Testis (tissue), 3 donors: ENCODE data around the gene NFIA. TPM values are rescaled to one million over a fixed set of nuclear protein-coding genes. Genes with fewer than 3 reads are reported as not detected.

Experiments used
- DNase-seq: peaks from one replicate; pipeline ENCODE4 v3.0.0-alpha.2; 2019
- H3K27ac ChIP-seq, 2 donors: fragments of 200-600 bp; sonication (generic); one replicate each; pipeline ENCODE4 v1.5.1; 2019
- H3K27me3 ChIP-seq: fragments of 200-600 bp; sonication (generic); one replicate; pipeline ENCODE4 v1.5.1; 2019
- H3K36me3 ChIP-seq: fragments of 200-600 bp; sonication (generic); one replicate; pipeline ENCODE4 v1.5.1; 2017; ENCODE audit warnings: low read depth; ENCODE audit errors: missing control alignments
- H3K4me1 ChIP-seq: fragments of 200-600 bp; sonication (generic); one replicate; pipeline ENCODE4 v1.5.1; 2019
- H3K4me3 ChIP-seq, 2 donors: fragments of 200-600 bp; sonication (generic); one replicate each; pipeline ENCODE4 v1.5.1; 2017 to 2019
- H3K9me3 ChIP-seq: fragments of 200-600 bp; sonication (generic); one replicate; pipeline ENCODE4 v1.5.1; 2017
- POLR2A ChIP-seq: fragments of 450-650 bp; IDR thresholded peaks from one replicate; pipeline ENCODE4 v1.6.1; 2017; ENCODE audit warnings: antibody characterized with exemption, mild to moderate bottlenecking, moderate library complexity
- WGBS, 2 donors: methylation state at CpG; one replicate each; pipeline ENCODE4 v1.1.5; 2018; 5-methylcytosine and 5-hydroxymethylcytosine counted together
- intact Hi-C: fragments of 100-400 bp; cut with DNase I; formaldehyde crosslinking; loops from one replicate; pipeline ENCODE4 v1.15.1; 2023; ENCODE audit warnings: low total_unique reads
- polyA plus RNA-seq: library from polyadenylated mRNA; stranded (reverse); fragments of 350-450 nt; fragmentation: Illumina TruSeq; extraction: RNeasy Lipid Tissue Mini Kit (QIAGEN cat#74804); gene quantifications from one replicate; pipeline ENCODE4 v1.2.3, GENCODE V29; 2014; ENCODE audit warnings: low read depth, low replicate concordance; ENCODE audit not compliant: insufficient read depth
- total RNA-seq, 2 donors: library from RNA; depleted of rRNA; stranded (reverse); fragments of >200 nt; gene quantifications; one replicate each; pipeline ENCODE4 v1.2.3, GENCODE V29; 2016
- TF ChIP-seq, protein P1 (sequence below), 3 experiments: fragments of 450-650 bp in 2 of 3; fragments of 200-600 bp in 1 of 3; sonication (generic) in 1 of 3; IDR thresholded peaks; one replicate each; pipeline ENCODE4 v1.5.1; 2016 to 2019; ENCODE audit warnings: antibody characterized with exemption in 3 of 3, mild to moderate bottlenecking in 2 of 3, moderate library complexity in 1 of 3

The NFIA gene
- total and polyA plus RNA-seq, 3 donors from 2014 or later = 11.6 to 78.9 (median 53.5) TPM

DNA sequence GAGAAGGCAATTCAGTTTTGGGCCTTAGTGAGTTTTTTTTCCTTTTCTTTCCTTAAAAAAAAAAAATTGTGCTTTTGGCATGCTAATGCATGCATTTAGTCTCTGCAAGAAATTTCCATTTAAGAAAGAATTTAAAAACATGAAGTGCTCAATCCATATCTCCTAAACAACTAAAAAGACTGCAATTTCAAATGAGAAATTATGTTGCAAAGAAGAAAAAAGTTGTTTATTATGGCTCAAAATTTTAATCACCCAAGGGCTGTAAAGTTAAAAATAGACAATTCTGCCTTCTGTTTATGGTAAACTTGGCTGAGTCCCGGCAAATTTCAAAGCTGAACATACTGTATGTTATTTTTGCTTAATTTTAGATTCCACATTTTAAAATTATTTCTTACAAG, 59.7 kb downstream of the NFIA start:
- intact Hi-C loops = no loop called here
- DNase-seq = no peak
- Histone ChIP-seq H3K36me3 (no peaks in the 10 kb centered on the region), H3K4me3 (no peak overlapping the region), H3K9me3 (no peaks in the 10 kb centered on the region), H3K27me3 (no peaks in the 10 kb centered on the region), H3K4me1 (peaks cover 19% of the 10 kb centered on the region), H3K27ac (peak overlapping the region in 1 of 2 donors; percentile 61)
- no peak for TF ChIP-seq POLR2A
- TF ChIP-seq, protein P1, sequence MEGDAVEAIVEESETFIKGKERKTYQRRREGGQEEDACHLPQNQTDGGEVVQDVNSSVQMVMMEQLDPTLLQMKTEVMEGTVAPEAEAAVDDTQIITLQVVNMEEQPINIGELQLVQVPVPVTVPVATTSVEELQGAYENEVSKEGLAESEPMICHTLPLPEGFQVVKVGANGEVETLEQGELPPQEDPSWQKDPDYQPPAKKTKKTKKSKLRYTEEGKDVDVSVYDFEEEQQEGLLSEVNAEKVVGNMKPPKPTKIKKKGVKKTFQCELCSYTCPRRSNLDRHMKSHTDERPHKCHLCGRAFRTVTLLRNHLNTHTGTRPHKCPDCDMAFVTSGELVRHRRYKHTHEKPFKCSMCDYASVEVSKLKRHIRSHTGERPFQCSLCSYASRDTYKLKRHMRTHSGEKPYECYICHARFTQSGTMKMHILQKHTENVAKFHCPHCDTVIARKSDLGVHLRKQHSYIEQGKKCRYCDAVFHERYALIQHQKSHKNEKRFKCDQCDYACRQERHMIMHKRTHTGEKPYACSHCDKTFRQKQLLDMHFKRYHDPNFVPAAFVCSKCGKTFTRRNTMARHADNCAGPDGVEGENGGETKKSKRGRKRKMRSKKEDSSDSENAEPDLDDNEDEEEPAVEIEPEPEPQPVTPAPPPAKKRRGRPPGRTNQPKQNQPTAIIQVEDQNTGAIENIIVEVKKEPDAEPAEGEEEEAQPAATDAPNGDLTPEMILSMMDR (IDR thresholded peaks at IDR 0.05) = no peak
- 24 to 42% methylated on average over 1 of the region's 1 CpG for WGBS, 2 donors

- Histone ChIP-seq H3K27me3 (no peaks in the 10 kb centered on the region), H3K27ac (peak overlapping the region in 1 of 2 donors; percentile 26), H3K4me3 (no peak overlapping the region), H3K4me1 (peaks cover 19% of the 10 kb centered on the region), H3K36me3 (no peaks in the 10 kb centered on the region), H3K9me3 (no peaks in the 10 kb centered on the region)
- 74 to 88% methylated on average over 8 to 11 of the region's 11 CpGs for WGBS, 2 donors
- TF ChIP-seq, protein P1 (IDR thresholded peaks at IDR 0.05) = no peak
- no peak for TF ChIP-seq POLR2A
- DNase-seq = no peak
- intact Hi-C loops = no loop called here
These were observed 60.6 kb downstream of the NFIA start for GRCh38 chr1:61142726-61143500.

DNA sequence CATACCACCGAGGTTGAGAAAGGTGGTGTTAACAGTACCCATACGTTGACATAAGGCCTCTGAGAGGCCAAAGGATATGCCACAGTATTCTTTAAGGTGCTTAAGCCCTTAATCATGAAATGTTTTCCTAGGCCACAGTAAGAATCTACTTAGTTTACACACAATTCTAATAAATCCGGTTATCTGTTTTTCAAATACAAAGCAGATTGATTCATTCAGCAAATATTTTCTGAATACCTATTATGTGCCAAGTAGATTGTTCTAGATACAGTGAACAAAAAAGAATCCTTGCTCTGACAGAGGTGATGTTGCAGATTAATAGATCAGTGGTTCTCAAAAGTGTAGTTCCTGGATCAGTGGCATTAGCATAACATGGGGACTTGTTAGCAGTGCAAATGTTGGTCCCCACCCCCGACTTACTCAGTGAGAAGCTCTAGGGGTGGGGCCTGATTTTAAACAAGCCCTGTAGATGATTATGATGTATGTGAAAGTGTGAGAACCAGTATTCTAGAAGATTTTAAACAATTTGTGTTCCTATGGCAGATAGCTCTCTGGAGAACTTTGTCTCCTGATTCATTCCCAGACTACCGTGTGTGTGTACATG, 61.6 kb downstream of the NFIA start:
- no peak overlapping the region for H3K27ac ChIP-seq

DNA sequence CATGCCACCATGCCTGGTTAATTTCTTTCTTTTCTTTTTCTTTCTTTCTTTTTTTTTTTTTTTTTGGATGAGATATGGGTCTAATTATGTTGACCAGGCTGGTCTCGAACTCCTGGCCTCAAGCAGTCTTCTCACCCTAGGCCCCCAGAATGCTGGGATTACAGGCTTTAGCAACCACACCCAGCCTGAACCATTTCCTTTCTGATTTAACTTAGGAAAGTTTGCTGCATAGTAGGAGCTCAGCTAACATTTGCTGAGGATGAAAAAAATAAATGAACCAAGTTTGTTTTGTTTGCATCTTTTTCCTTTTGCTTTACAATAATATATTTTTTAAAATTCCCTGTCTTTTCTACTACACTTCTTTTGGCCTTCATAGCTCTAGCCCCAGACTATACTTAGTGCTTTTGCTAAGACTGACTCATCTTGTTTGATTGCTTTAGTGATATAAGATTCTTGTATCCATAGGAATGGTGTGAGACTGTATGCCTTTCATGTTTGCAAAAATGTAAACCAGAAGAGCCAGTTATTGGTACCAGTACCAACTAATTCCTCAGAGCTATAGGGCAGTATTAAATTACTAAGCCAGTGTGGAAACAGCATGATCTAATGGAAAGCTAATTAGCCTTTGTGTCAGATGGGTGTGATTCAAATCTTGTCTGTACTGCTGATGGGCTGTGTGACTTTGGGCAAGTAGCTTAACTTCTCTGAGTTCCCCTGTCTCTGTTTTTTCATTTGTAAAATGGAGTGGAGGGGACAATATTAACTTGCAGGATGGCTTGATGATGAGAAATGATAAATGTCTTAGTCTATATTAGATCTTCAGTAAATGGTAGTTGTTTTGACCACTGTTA, 66.9 kb downstream of the NFIA start:
- H3K9me3 ChIP-seq = no peaks in the 10 kb centered on the region
- H3K27me3 ChIP-seq = no peaks in the 10 kb centered on the region
- 87 to 91% methylated on average over 1 of the region's 1 CpG for WGBS, 2 donors
- intact Hi-C loops = no loop called here
- H3K36me3 ChIP-seq = no peaks in the 10 kb centered on the region
- peaks cover 5% of the 10 kb centered on the region for H3K4me1 ChIP-seq
- no peak overlapping the region for H3K27ac ChIP-seq
- TF ChIP-seq, protein P1 (IDR thresholded peaks at IDR 0.05) = no peak
- no peak for TF ChIP-seq POLR2A
- no peak overlapping the region for H3K4me3 ChIP-seq
- no peak for DNase-seq

More for the DNA sequence above, 61.6 kb downstream of the NFIA start:
- H3K9me3 ChIP-seq = no peaks in the 10 kb centered on the region
- H3K36me3 ChIP-seq = no peaks in the 10 kb centered on the region
- H3K27me3 ChIP-seq = no peaks in the 10 kb centered on the region
- H3K4me3 ChIP-seq = no peak overlapping the region
- 79 to 94% methylated on average over 5 of the region's 5 CpGs for WGBS, 2 donors
- H3K4me1 ChIP-seq = peaks cover 24% of the 10 kb centered on the region
- intact Hi-C loops = no loop called here
- DNase-seq = no peak
- TF ChIP-seq POLR2A = no peak
- TF ChIP-seq, protein P1 (IDR thresholded peaks at IDR 0.05) = no peak
